ENCODE data around the gene KSR1.
"Not testable (repeated sequence)": the region's sequence is repeated elsewhere in the genome, so short reads cannot be mapped to it uniquely, and the experiment has no call there.

The KSR1 gene

DNA sequence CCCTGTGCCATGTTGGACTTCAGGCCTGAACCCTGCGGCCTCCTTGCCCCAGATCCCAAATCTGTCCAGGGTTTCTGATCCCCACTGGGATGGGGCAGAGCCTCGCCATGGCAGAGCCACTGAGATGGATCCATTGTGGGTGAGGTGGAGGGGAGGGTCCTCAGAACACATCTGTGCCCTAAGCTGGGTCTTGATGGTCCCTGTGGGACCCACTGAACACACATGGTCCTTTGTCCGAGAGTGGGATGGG, 38.0 kb upstream of the KSR1 start:
- Histone ChIP-seq H3K27me3 (ENCODE audit: control insufficient read depth, insufficient read depth, low read length) (no peaks in the 10 kb centered on the region), H3K36me3 (ENCODE audit: control insufficient read depth, insufficient read depth, low read length) (no peaks in the 10 kb centered on the region), H3K4me1 (ENCODE audit: control insufficient read depth, insufficient read depth, low read length) (no peaks in the 10 kb centered on the region; the same call in 1 of the 2 replicates), H3K27ac (ENCODE audit: low read depth, low read length) (no peak overlapping the region), H3K9me3 (ENCODE audit: control insufficient read depth, insufficient read depth, low read depth, low read length) (no peaks in the 10 kb centered on the region), H3K9ac (ENCODE audit: low read length) (no peak overlapping the region), H3K4me3 (ENCODE audit: low read depth, low read length) (no peak overlapping the region)

DNA sequence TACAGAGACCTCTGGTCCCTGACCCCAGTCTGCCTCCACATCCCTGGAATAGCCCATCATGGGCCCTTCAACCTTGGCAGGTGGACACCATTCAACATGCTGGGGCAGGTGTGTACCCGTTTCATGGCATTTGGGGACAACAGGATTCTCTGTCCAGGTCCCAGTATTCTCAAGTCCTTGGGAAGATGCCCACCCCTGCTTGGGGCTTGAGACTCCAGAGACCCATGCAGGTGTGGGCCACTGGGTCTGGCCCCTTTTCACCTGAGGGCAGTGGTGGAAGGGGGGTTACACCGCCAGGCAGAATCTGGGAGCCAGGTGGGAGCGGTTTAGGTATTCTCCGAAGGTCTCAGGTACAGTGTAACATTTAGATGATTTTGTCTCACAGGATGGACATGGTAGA, 37.1 kb upstream of the KSR1 start:
- Histone ChIP-seq H3K4me1 (ENCODE audit: control insufficient read depth, insufficient read depth, low read length) (no peaks in the 10 kb centered on the region; the same call in 1 of the 2 replicates), H3K27ac (ENCODE audit: low read depth, low read length) (no peak overlapping the region), H3K4me3 (ENCODE audit: low read depth, low read length) (no peak overlapping the region)

DNA sequence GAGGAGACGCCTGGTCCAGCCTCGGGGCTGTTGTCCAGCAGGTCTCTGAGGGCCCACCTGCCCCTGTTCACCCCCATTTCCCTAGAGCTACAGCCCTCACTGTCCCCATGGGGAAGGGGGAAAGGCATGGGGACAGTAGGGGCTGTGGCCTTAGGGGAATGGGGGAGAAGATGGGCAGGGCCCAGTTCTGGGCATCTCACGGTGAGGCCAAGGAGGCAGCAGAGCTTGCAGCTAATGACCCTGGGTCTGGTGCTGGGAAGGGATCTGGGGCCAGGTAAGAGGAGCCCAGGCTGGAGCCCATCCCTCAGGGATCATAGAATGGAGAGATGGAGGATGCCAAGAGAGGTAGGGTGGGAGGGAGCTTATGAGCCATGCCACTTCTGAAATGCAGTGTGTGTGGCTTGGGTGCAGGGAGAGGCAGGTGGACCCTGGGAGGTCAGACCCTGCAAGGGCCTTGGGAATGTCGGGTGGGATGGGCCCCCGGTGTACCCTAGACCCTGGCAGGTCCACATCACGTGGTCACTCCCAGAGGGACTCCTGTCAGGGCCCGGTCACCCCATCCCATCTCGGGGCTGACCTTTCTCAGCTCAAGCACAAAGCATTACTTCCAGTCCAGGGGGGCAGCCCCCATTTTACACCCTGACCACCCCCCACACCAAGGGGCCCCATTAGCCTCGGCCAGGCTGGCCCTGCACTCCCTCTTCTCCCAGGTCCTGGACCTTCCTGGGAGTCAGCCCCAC, 35.9 kb upstream of the KSR1 start:
- no peak overlapping the region for H3K4me3 ChIP-seq (ENCODE audit: low read depth, low read length)
- no peaks in the 10 kb centered on the region for H3K9me3 ChIP-seq (ENCODE audit: control insufficient read depth, insufficient read depth, low read depth, low read length)
- H3K9ac ChIP-seq (ENCODE audit: low read length) = no peak overlapping the region

More for the DNA sequence above, 37.1 kb upstream of the KSR1 start:
- no peaks in the 10 kb centered on the region for H3K27me3 ChIP-seq (ENCODE audit: control insufficient read depth, insufficient read depth, low read length)
- H3K9me3 ChIP-seq (ENCODE audit: control insufficient read depth, insufficient read depth, low read depth, low read length) = no peaks in the 10 kb centered on the region
- H3K36me3 ChIP-seq (ENCODE audit: control insufficient read depth, insufficient read depth, low read length) = no peaks in the 10 kb centered on the region
- H3K9ac ChIP-seq (ENCODE audit: low read length) = no peak overlapping the region

DNA sequence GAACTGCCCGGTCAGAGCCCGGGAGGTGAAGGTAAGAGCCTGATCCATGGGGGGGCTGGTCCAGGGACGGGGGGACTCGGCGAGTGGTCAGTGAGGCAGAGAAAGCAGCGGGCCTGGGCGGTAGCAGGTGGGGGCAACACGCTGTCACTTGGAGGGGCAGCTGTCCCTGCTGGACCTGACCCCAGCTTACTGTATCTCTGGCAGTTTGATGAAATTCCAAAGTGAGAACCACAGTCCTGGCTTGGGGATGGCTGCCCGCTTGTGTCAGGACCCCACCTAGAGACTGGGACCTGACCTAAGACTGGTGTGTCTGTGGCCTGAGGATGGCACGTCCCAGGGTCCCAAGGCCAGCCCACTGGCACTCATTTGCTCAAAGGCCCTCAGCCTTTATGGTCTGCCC, 35.1 kb upstream of the KSR1 start:
- H3K4me1 ChIP-seq (ENCODE audit: control insufficient read depth, insufficient read depth, low read length) = no peaks in the 10 kb centered on the region
- H3K4me3 ChIP-seq (ENCODE audit: low read depth, low read length) = no peak overlapping the region
- no peaks in the 10 kb centered on the region for H3K36me3 ChIP-seq (ENCODE audit: control insufficient read depth, insufficient read depth, low read length)

More for the DNA sequence above, 35.9 kb upstream of the KSR1 start:
- Histone ChIP-seq H3K27me3 (ENCODE audit: control insufficient read depth, insufficient read depth, low read length) (no peaks in the 10 kb centered on the region), H3K4me1 (ENCODE audit: control insufficient read depth, insufficient read depth, low read length) (no peaks in the 10 kb centered on the region; the same call in 1 of the 2 replicates), H3K36me3 (ENCODE audit: control insufficient read depth, insufficient read depth, low read length) (no peaks in the 10 kb centered on the region), H3K27ac (ENCODE audit: low read depth, low read length) (no peak overlapping the region)

DNA sequence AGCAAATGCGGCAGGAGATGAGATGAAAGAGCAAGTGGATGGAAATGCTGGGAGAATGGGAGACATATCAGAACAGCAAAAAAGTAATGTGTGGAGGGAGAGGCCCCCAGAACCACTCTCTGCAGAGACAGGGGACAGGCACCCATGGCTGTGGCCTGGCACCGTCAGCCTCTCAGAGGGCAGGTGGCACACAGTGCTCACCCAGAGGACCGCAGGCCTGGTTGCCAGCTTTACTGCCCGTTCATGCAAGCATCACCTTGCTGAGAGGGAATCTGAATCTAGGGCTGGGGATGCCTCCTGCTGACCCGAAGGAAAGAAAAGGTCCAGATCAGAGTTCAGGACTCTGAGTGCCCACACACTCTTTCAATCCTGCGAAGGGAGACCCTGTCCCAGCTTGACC, 34.6 kb upstream of the KSR1 start:
- not testable (repeated sequence) for H3K4me1 ChIP-seq (ENCODE audit: control insufficient read depth, insufficient read depth, low read length)

More for the DNA sequence above, 35.1 kb upstream of the KSR1 start:
- H3K9ac ChIP-seq (ENCODE audit: low read length) = no peak overlapping the region
- H3K27me3 ChIP-seq (ENCODE audit: control insufficient read depth, insufficient read depth, low read length) = no peaks in the 10 kb centered on the region
- no peaks in the 10 kb centered on the region for H3K9me3 ChIP-seq (ENCODE audit: control insufficient read depth, insufficient read depth, low read depth, low read length)
- no peak overlapping the region for H3K27ac ChIP-seq (ENCODE audit: low read depth, low read length)

GRCh38 chr17:27422601-27423000, 33.6 kb upstream of the KSR1 start:
- no peaks in the 10 kb centered on the region for H3K27me3 ChIP-seq (ENCODE audit: control insufficient read depth, insufficient read depth, low read length)
- no peaks in the 10 kb centered on the region for H3K4me1 ChIP-seq (ENCODE audit: control insufficient read depth, insufficient read depth, low read length)
- H3K4me3 ChIP-seq (ENCODE audit: low read depth, low read length) = no peak overlapping the region
- H3K9ac ChIP-seq (ENCODE audit: low read length) = no peak overlapping the region
- H3K9me3 ChIP-seq (ENCODE audit: control insufficient read depth, insufficient read depth, low read depth, low read length) = no peaks in the 10 kb centered on the region
- no peaks in the 10 kb centered on the region for H3K36me3 ChIP-seq (ENCODE audit: control insufficient read depth, insufficient read depth, low read length)
- H3K27ac ChIP-seq (ENCODE audit: low read depth, low read length) = no peak overlapping the region

More for the DNA sequence above, 34.6 kb upstream of the KSR1 start:
- not testable (repeated sequence) for H3K4me3 ChIP-seq (ENCODE audit: low read depth, low read length); H3K9ac ChIP-seq (ENCODE audit: low read length); H3K27me3 ChIP-seq (ENCODE audit: control insufficient read depth, insufficient read depth, low read length); H3K9me3 ChIP-seq (ENCODE audit: control insufficient read depth, insufficient read depth, low read depth, low read length); H3K36me3 ChIP-seq (ENCODE audit: control insufficient read depth, insufficient read depth, low read length); H3K27ac ChIP-seq (ENCODE audit: low read depth, low read length)

DNA sequence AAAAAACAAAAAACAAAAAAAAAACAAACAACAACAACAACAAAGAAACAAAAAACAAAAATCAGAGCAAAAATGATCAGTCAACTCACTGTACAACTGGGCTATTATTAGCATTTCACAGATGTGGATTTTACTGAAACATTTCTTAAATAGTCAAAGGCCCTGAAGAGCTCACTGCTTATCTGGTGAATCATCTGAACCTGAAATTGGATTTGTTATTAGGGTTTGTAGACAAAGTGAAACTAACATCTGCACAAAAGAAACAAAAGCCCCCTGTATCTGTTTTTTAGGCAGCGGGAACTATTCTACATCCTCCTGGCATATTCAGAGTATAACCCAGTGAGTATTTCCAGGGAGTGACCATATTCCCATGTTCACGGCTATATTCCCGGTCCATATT, 32.6 kb upstream of the KSR1 start:
- H3K4me1 ChIP-seq (ENCODE audit: control insufficient read depth, insufficient read depth, low read length) = no peaks in the 10 kb centered on the region
- H3K9me3 ChIP-seq (ENCODE audit: control insufficient read depth, insufficient read depth, low read depth, low read length) = no peaks in the 10 kb centered on the region
- H3K9ac ChIP-seq (ENCODE audit: low read length) = no peak overlapping the region
- H3K27ac ChIP-seq (ENCODE audit: low read depth, low read length) = no peak overlapping the region
- H3K27me3 ChIP-seq (ENCODE audit: control insufficient read depth, insufficient read depth, low read length) = no peaks in the 10 kb centered on the region
- no peaks in the 10 kb centered on the region for H3K36me3 ChIP-seq (ENCODE audit: control insufficient read depth, insufficient read depth, low read length)
- H3K4me3 ChIP-seq (ENCODE audit: low read depth, low read length) = no peak overlapping the region

- H3K4me3 ChIP-seq (ENCODE audit: low read depth, low read length) = no peak overlapping the region
- H3K36me3 ChIP-seq (ENCODE audit: control insufficient read depth, insufficient read depth, low read length) = no peaks in the 10 kb centered on the region
- H3K9me3 ChIP-seq (ENCODE audit: control insufficient read depth, insufficient read depth, low read depth, low read length) = no peaks in the 10 kb centered on the region
- H3K9ac ChIP-seq (ENCODE audit: low read length) = no peak overlapping the region
- no peaks in the 10 kb centered on the region for H3K4me1 ChIP-seq (ENCODE audit: control insufficient read depth, insufficient read depth, low read length)
- no peaks in the 10 kb centered on the region for H3K27me3 ChIP-seq (ENCODE audit: control insufficient read depth, insufficient read depth, low read length)
- no peak overlapping the region for H3K27ac ChIP-seq (ENCODE audit: low read depth, low read length)
Observed at GRCh38 chr17:27424516-27424915, 31.7 kb upstream of the KSR1 start.

GRCh38 chr17:27424941-27425340, 31.3 kb upstream of the KSR1 start:
- no peak overlapping the region for H3K27ac ChIP-seq (ENCODE audit: low read depth, low read length)
- no peak overlapping the region for H3K4me3 ChIP-seq (ENCODE audit: low read depth, low read length)
- no peaks in the 10 kb centered on the region for H3K36me3 ChIP-seq (ENCODE audit: control insufficient read depth, insufficient read depth, low read length)
- no peaks in the 10 kb centered on the region for H3K4me1 ChIP-seq (ENCODE audit: control insufficient read depth, insufficient read depth, low read length)
- H3K9me3 ChIP-seq (ENCODE audit: control insufficient read depth, insufficient read depth, low read depth, low read length) = no peaks in the 10 kb centered on the region
- H3K27me3 ChIP-seq (ENCODE audit: control insufficient read depth, insufficient read depth, low read length) = no peaks in the 10 kb centered on the region
- H3K9ac ChIP-seq (ENCODE audit: low read length) = no peak overlapping the region

GRCh38 chr17:27425571-27425970, 30.7 kb upstream of the KSR1 start:
- not testable (repeated sequence) for H3K27ac ChIP-seq (ENCODE audit: low read depth, low read length); H3K36me3 ChIP-seq (ENCODE audit: control insufficient read depth, insufficient read depth, low read length); H3K9me3 ChIP-seq (ENCODE audit: control insufficient read depth, insufficient read depth, low read depth, low read length); H3K27me3 ChIP-seq (ENCODE audit: control insufficient read depth, insufficient read depth, low read length); H3K9ac ChIP-seq (ENCODE audit: low read length); H3K4me3 ChIP-seq (ENCODE audit: low read depth, low read length); H3K4me1 ChIP-seq (ENCODE audit: control insufficient read depth, insufficient read depth, low read length)

- H3K4me3 ChIP-seq (ENCODE audit: low read depth, low read length) = no peak overlapping the region
- H3K27ac ChIP-seq (ENCODE audit: low read depth, low read length) = no peak overlapping the region
- no peak overlapping the region for H3K9ac ChIP-seq (ENCODE audit: low read length)
- H3K36me3 ChIP-seq (ENCODE audit: control insufficient read depth, insufficient read depth, low read length) = no peaks in the 10 kb centered on the region
- no peaks in the 10 kb centered on the region for H3K9me3 ChIP-seq (ENCODE audit: control insufficient read depth, insufficient read depth, low read depth, low read length)
- H3K4me1 ChIP-seq (ENCODE audit: control insufficient read depth, insufficient read depth, low read length) = no peaks in the 10 kb centered on the region
- no peaks in the 10 kb centered on the region for H3K27me3 ChIP-seq (ENCODE audit: control insufficient read depth, insufficient read depth, low read length)
Observed at GRCh38 chr17:27425991-27426390, 30.3 kb upstream of the KSR1 start.

DNA sequence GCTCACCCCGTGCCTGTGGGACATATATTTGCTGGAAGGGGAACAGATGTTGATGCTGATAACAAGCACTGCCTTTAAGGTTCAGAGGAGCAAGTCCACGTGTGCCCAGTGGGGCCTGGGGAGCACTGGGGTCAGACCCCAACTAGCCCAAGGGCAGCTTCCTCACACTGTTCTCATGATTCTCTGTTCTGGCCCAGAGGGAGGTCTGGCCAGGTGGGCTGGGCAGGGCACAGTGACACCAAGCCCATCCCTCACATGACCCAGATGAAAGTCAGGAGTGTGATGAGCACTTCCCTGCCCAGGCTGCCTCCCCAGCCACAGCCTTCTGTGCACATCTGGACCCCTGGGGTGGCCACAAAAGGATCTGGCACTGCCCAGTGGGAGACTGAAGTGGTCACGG, 29.8 kb upstream of the KSR1 start:
- H3K27me3 ChIP-seq (ENCODE audit: control insufficient read depth, insufficient read depth, low read length); H3K4me3 ChIP-seq (ENCODE audit: low read depth, low read length); H3K27ac ChIP-seq (ENCODE audit: low read depth, low read length); H3K4me1 ChIP-seq (ENCODE audit: control insufficient read depth, insufficient read depth, low read length); H3K9ac ChIP-seq (ENCODE audit: low read length); H3K36me3 ChIP-seq (ENCODE audit: control insufficient read depth, insufficient read depth, low read length); H3K9me3 ChIP-seq (ENCODE audit: control insufficient read depth, insufficient read depth, low read depth, low read length): not testable (repeated sequence)

Data from HUES6 (cell line).